OCI-LY7 (cell line): Measurements from ENCODE around the gene ITGB4. TPM values are rescaled to one million over a fixed set of nuclear protein-coding genes. Genes with fewer than 3 reads are reported as not detected.

ENCODE experiments used
- BruUV-seq: library from RNA; stranded (reverse); fragments of 400-500 nt; replicated peaks from 2 replicates; lab custom pipeline; 2021; lab: Mats Ljungman, UMichigan
- CTCF ChIA-PET: fragments of 300-600 bp; sonication (Branson Sonifier 250); formaldehyde crosslinking; loops from one replicate; lab custom pipeline; 2022; ENCODE audit warnings: antibody characterized with exemption; ENCODE audit not compliant: unreplicated experiment; lab: Charles Lee
- POLR2A ChIA-PET: fragments of 300-600 bp; sonication (Branson Sonifier 250); formaldehyde crosslinking; loops from one replicate; lab custom pipeline; 2022; ENCODE audit warnings: antibody characterized with exemption; lab: Charles Lee
- DNase-seq: peaks from one replicate; pipeline ENCODE4 v3.0.0-alpha.2; 2015; ENCODE audit warnings: low spot score
- H2AFZ ChIP-seq: fragments of 200-600 bp; sonication (generic), shearing (Covaris generic); 2 replicates; pipeline ENCODE4 v1.6.1; 2014; ENCODE audit warnings: mild to moderate bottlenecking, antibody characterized with exemption, low read length, moderate library complexity
- H3K27ac ChIP-seq: fragments of 200-600 bp; sonication (generic); 2 replicates; pipeline ENCODE4 v1.5.1; 2014; ENCODE audit warnings: mixed run types, low read depth, mild to moderate bottlenecking, moderate library complexity, low read length, inconsistent platforms; ENCODE audit not compliant: poor library complexity, severe bottlenecking
- H3K36me3 ChIP-seq: fragments of 200-600 bp; sonication (generic); 2 replicates; pipeline ENCODE4 v1.6.1; 2014; ENCODE audit warnings: mild to moderate bottlenecking, antibody characterized with exemption, low read length, moderate library complexity, mixed read lengths; ENCODE audit not compliant: insufficient read depth
- H3K4me1 ChIP-seq: fragments of 200-600 bp; sonication (generic); 2 replicates; pipeline ENCODE4 v1.5.1; 2014; ENCODE audit warnings: mild to moderate bottlenecking, low read length; ENCODE audit not compliant: insufficient read depth, poor library complexity, severe bottlenecking
- H3K4me2 ChIP-seq: fragments of 200-600 bp; sonication (generic); 2 replicates; pipeline ENCODE4 v1.6.1; 2014; ENCODE audit warnings: mild to moderate bottlenecking, low read length
- H3K4me3 ChIP-seq: fragments of 200-600 bp; sonication (generic); 2 replicates; pipeline ENCODE4 v1.5.1; 2014; ENCODE audit warnings: mild to moderate bottlenecking, low read depth, low read length; ENCODE audit not compliant: poor library complexity, severe bottlenecking
- H3K79me2 ChIP-seq: fragments of 200-600 bp; sonication (generic); 2 replicates; pipeline ENCODE4 v1.6.1; 2016; ENCODE audit warnings: low read depth, mild to moderate bottlenecking, low read length, moderate library complexity, mixed read lengths; ENCODE audit not compliant: insufficient read depth
- H3K9me2 ChIP-seq: fragments of 200-600 bp; sonication (generic); 2 replicates; pipeline ENCODE4 v1.6.1; 2016; ENCODE audit warnings: mild to moderate bottlenecking, low read length, mixed read lengths; ENCODE audit not compliant: insufficient read depth
- H3K9me3 ChIP-seq: fragments of 200-600 bp; sonication (generic); 2 replicates; pipeline ENCODE4 v1.6.1; 2014; ENCODE audit warnings: mild to moderate bottlenecking, mixed run types, low read length, mixed read lengths
- H4K20me1 ChIP-seq: fragments of 200-600 bp; sonication (generic); 2 replicates; pipeline ENCODE4 v1.6.1; 2014; ENCODE audit warnings: mild to moderate bottlenecking, antibody characterized with exemption, low read length, moderate library complexity, mixed read lengths; ENCODE audit not compliant: insufficient read depth
- CTCF ChIP-seq: fragments of 200-600 bp; sonication (generic); conservative IDR thresholded peaks from 2 replicates; pipeline ENCODE4 v1.5.1; 2014; ENCODE audit warnings: mild to moderate bottlenecking, antibody characterized with exemption, low read length, moderate library complexity, mixed read lengths
- EZH2phosphoT487 ChIP-seq: fragments of 200-600 bp; sonication (generic); IDR thresholded peaks from 2 replicates; pipeline ENCODE4 v1.6.1; 2018; ENCODE audit warnings: low read depth, borderline replicate concordance, mild to moderate bottlenecking, mixed run types, antibody characterized with exemption, low read length, moderate library complexity, mixed read lengths
- intact Hi-C: fragments of 100-400 bp; cut with micrococcal nuclease; formaldehyde crosslinking; loops from one replicate; pipeline ENCODE4 v1.10.0; 2022; ENCODE audit not compliant: unreplicated experiment
- total RNA-seq, 2 experiments: library from RNA; depleted of rRNA in 1 of 2; stranded (reverse); fragments of >200 nt in 1 of 2; shearing (Covaris generic) in 1 of 2; gene quantifications; 2 replicates each; pipeline ENCODE4 v1.2.3, GENCODE V29; 2014 to 2022

The ITGB4 gene
- total RNA-seq, 2 experiments from 2014 or later: 0.66 to 3.9 TPM

GRCh38 chr17:75748706-75749105 lies 27.4 kb downstream of the ITGB4 start:
- TF ChIP-seq CTCF: no peak
- no peak for TF ChIP-seq EZH2phosphoT487
- H3K9me2 ChIP-seq: no peaks in the 10 kb centered on the region
- H3K4me2 ChIP-seq: no peak overlapping the region
- no peaks in the 10 kb centered on the region for H3K36me3 ChIP-seq
- no peaks in the 10 kb centered on the region for H4K20me1 ChIP-seq
- no peak for DNase-seq
- intact Hi-C loops: loop anchor here (1.0 to 2.0 kb wide), 3 partner anchors 73 to 224 kb away; partner anchors contain the start of gene LLGL2
- H3K4me3 ChIP-seq: no peak overlapping the region
- no peaks in the 10 kb centered on the region for H3K9me3 ChIP-seq
- H2AFZ ChIP-seq: no peak overlapping the region
- peaks cover 37% of the 10 kb centered on the region for H3K4me1 ChIP-seq
- ChIA-PET CTCF (interaction anchor here (0.6 to 4.2 kb wide), 12 partner anchors 10 to 147 kb away, joined by 3 to 35 read pairs (median 6); partner anchors contain the start of gene SMIM5), POLR2A (interaction anchor here (0.6 to 1.2 kb wide), 4 partner anchors 11 to 103 kb away, joined by 3 to 13 read pairs (median 4); a partner anchor contains a TSS)
- H3K27ac ChIP-seq: no peak overlapping the region
- H3K79me2 ChIP-seq: no peaks in the 10 kb centered on the region
- BruUV-seq: no TSS peak

GRCh38 chr17:75749545-75750389 lies 28.5 kb downstream of the ITGB4 start:
- DNase-seq: peak; percentile 92
- intact Hi-C loops: loop anchor here (1.0 to 5.0 kb wide), 5 partner anchors 98 to 322 kb away; partner anchors contain the start of gene LLGL2
- peaks cover 45% of the 10 kb centered on the region for H3K4me1 ChIP-seq
- no peaks in the 10 kb centered on the region for H3K9me2 ChIP-seq
- no peaks in the 10 kb centered on the region for H3K79me2 ChIP-seq
- H3K36me3 ChIP-seq: no peaks in the 10 kb centered on the region
- peak overlapping the region; percentile 50 for H3K4me2 ChIP-seq
- POLR2A ChIA-PET: interaction anchor here (0.5 to 1.4 kb wide), 4 partner anchors 12 to 189 kb away, joined by 3 to 5 read pairs (median 4); partner anchors contain the start of gene SMIM5
- CTCF ChIA-PET: interaction anchor here (0.7 to 4.2 kb wide), 11 partner anchors 12 to 243 kb away, joined by 3 to 35 read pairs (median 5); partner anchors contain the start of gene SMIM5
- no peaks in the 10 kb centered on the region for H3K9me3 ChIP-seq
- H4K20me1 ChIP-seq: no peaks in the 10 kb centered on the region
- TF ChIP-seq CTCF (peak; percentile 100), EZH2phosphoT487 (no peak)
- H2AFZ ChIP-seq: peak overlapping the region; percentile 57
- BruUV-seq: no TSS peak
- no peak overlapping the region for H3K27ac ChIP-seq
- H3K4me3 ChIP-seq: no peak overlapping the region
